ENCODE measurements around the gene CTTN. TPM values are rescaled to one million over a fixed set of nuclear protein-coding genes. Genes with fewer than 3 reads are reported as not detected.
A peak's percentile ranks its signal among the peaks of the same experiment; 100 is the strongest.

The CTTN gene
- total RNA-seq (2014; rRNA removed; shearing (Covaris generic)) (1.9 and 5.0 TPM in 2 replicates), total RNA-seq (2022) (9.3 and 9.4 TPM in 2 replicates), Bru-seq, nascent RNA (percentile 30 among the genes with signal in this experiment), BruChase-seq, experiment 1, labeled RNA remaining after a 6-hour chase (percentile 39 among the genes with signal in this experiment), BruChase-seq, experiment 2, labeled RNA remaining after a 2-hour chase (percentile 42 among the genes with signal in this experiment)
- long read RNA-seq, partial matches to known transcripts, result 1 of 6 reads
- long read RNA-seq, other reads (novel, unspliced or antisense), result 1 of 6 reads

GRCh38 chr11:70397983-70398833 lies at the start of gene CTTN:
TSS of gene CTTN (plus strand) at chr11:70398529. CDS start at chr11:70407298, 8,769 bp downstream.
- CTCF ChIA-PET (ENCODE audit: unreplicated experiment), result no interaction called here
- peak within 1 kb of the TSS; percentile 84 for H3K4me2 ChIP-seq (ENCODE audit: low read length)
- no peaks in the 10 kb centered on the region for H3K9me2 ChIP-seq (ENCODE audit: insufficient read depth, low read length)
- H3K4me3 ChIP-seq (ENCODE audit: low read depth, low read length, poor library complexity, severe bottlenecking), result peak within 1 kb of the TSS; percentile 66
- no peak within 1 kb of the TSS for H3K27ac ChIP-seq (ENCODE audit: low read depth, low read length, poor library complexity, severe bottlenecking)
- no TSS peak for BruUV-seq (replicated peaks)
- no peak within 1 kb of the TSS for H2AFZ ChIP-seq (ENCODE audit: low read length)
- POLR2A ChIA-PET, result no interaction called here
- TF ChIP-seq, protein P1, sequence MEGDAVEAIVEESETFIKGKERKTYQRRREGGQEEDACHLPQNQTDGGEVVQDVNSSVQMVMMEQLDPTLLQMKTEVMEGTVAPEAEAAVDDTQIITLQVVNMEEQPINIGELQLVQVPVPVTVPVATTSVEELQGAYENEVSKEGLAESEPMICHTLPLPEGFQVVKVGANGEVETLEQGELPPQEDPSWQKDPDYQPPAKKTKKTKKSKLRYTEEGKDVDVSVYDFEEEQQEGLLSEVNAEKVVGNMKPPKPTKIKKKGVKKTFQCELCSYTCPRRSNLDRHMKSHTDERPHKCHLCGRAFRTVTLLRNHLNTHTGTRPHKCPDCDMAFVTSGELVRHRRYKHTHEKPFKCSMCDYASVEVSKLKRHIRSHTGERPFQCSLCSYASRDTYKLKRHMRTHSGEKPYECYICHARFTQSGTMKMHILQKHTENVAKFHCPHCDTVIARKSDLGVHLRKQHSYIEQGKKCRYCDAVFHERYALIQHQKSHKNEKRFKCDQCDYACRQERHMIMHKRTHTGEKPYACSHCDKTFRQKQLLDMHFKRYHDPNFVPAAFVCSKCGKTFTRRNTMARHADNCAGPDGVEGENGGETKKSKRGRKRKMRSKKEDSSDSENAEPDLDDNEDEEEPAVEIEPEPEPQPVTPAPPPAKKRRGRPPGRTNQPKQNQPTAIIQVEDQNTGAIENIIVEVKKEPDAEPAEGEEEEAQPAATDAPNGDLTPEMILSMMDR (conservative IDR thresholded peaks at IDR 0.05; ENCODE audit: low read length), result no peak
- TF ChIP-seq EZH2phosphoT487 (IDR thresholded peaks at IDR 0.05; ENCODE audit: borderline replicate concordance, low read depth, low read length), result no peak
- no peaks in the 10 kb centered on the region for H3K9me3 ChIP-seq (ENCODE audit: low read length)
- no peaks in the 10 kb centered on the region for H3K36me3 ChIP-seq (ENCODE audit: insufficient read depth, low read length)
- H4K20me1 ChIP-seq (ENCODE audit: insufficient read depth, low read length), result no peaks in the 10 kb centered on the region; the same call in 1 of the 2 replicates
- H3K79me2 ChIP-seq (ENCODE audit: insufficient read depth, low read depth, low read length), result no peaks in the 10 kb centered on the region
- intact Hi-C loops (cut with micrococcal nuclease; ENCODE audit: unreplicated experiment), result no loop called here
- H3K4me1 ChIP-seq (ENCODE audit: insufficient read depth, low read length, poor library complexity, severe bottlenecking), result peaks cover 14% of the 10 kb centered on the region
- peak; percentile 65 for DNase-seq (ENCODE audit: low spot score)

GRCh38 chr11:70348608-70349007 lies 49.7 kb upstream of the CTTN start:
- H3K79me2 ChIP-seq (ENCODE audit: insufficient read depth, low read depth, low read length), result no peaks in the 10 kb centered on the region
- H3K4me1 ChIP-seq (ENCODE audit: insufficient read depth, low read length, poor library complexity, severe bottlenecking), result no peaks in the 10 kb centered on the region
- H3K9me2 ChIP-seq (ENCODE audit: insufficient read depth, low read length), result no peaks in the 10 kb centered on the region
- no TSS peak for BruUV-seq (replicated peaks)
- ChIA-PET CTCF (ENCODE audit: unreplicated experiment) (no interaction called here), POLR2A (no interaction called here)
- no peak overlapping the region for H2AFZ ChIP-seq (ENCODE audit: low read length)
- no peak overlapping the region for H3K4me2 ChIP-seq (ENCODE audit: low read length)
- H3K27ac ChIP-seq (ENCODE audit: low read depth, low read length, poor library complexity, severe bottlenecking), result no peak overlapping the region
- no peak for DNase-seq (ENCODE audit: low spot score)
- H4K20me1 ChIP-seq (ENCODE audit: insufficient read depth, low read length), result no peaks in the 10 kb centered on the region
- intact Hi-C loops (cut with micrococcal nuclease; ENCODE audit: unreplicated experiment), result no loop called here
- H3K4me3 ChIP-seq (ENCODE audit: low read depth, low read length, poor library complexity, severe bottlenecking), result no peak overlapping the region
- H3K36me3 ChIP-seq (ENCODE audit: insufficient read depth, low read length), result peaks cover 51% of the 10 kb centered on the region
- TF ChIP-seq, protein P1 (conservative IDR thresholded peaks at IDR 0.05; ENCODE audit: low read length), result no peak
- TF ChIP-seq EZH2phosphoT487 (IDR thresholded peaks at IDR 0.05; ENCODE audit: borderline replicate concordance, low read depth, low read length), result no peak
- no peaks in the 10 kb centered on the region for H3K9me3 ChIP-seq (ENCODE audit: low read length)
